HG02610 (cell line): Measurements from ENCODE around the gene ZNF174.

Experiments used
- ATAC-seq: cut with Tn5 transposase; IDR thresholded peaks from one replicate; pipeline ENCODE4 v1.9.1; 2021; ENCODE audit warnings: mild to moderate bottlenecking, moderate library complexity; ENCODE audit not compliant: unreplicated experiment

ZNF174 gene

DNA sequence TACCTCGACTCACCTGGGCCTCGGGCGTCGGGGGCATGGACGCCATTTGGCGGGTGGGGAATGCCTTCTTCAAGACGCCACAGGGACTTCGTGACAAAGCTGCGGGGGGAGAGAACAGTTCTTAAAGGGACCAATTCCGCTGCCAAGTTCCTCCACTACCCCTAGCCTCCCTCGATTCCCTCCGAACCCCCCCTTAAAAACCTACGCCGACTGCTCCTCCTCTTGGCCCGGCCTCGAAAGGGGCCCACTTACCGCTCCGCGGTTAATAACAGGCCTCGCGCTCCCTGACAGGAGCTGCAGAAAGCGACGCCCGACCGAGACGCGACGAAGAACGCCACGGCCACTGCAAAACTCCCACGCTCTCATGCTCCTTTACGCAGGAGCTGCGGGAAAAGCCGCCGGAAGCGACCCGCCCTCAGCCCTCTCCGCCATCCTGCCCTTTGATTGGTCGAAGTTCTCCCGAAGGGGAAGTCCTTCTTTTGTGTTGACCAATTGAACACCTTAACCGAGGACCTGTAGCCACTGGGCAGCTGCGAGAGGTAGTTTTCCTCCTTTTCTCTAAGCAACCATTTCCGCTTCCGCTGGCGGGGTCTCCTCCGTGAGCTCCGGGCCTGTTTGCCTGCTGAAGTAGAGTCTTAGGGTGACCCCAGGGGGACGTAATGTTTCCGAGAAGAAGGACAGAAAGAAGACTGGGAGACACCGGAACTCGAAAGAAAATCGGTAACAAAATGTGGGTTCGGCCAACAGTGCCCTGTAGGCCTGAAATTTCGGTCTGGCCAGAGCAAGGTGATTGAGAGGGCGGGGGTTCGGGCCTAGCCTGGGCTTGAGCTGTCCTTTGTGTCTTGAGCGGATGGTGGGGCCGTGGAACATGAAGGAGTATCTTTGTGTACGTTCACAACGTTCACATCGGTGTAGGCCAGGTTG is 42.4 kb downstream of the ZNF174 start, which contains the start of the genes NAA60 and ZNF597:
TSS of gene NAA60 (plus strand) at position 573 of the 924 bp plus-strand sequence. CDS start 32,548 bp downstream, outside the sequence.
TSS of gene ZNF597 (minus strand) at position 397 of the 924 bp plus-strand sequence. CDS start at position 46, 351 bp downstream.
- peak; percentile 92 for ATAC-seq

- ATAC-seq, result no peak
Observed at GRCh38 chr16:3444032-3444388, 43.0 kb downstream of the ZNF174 start.

DNA sequence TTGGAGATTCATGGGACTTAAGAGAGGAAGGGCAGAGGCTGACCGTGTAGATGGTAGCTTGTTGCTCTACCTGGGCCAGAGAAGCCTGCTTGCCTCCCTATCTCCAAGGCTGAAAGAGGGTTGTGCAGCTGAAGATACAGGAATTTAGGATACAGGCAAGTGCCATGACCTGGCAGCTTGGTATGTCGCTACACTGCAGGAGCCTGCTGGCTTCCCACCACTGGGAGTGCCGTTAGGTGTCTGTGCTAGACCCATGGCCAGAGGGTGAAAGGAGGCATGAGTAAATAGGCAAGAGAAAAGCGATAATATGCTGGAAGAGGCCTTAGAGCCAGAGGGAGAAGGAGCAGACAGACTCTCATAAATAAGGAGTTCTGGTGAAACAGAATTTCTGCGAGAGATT is 53.1 kb downstream of the ZNF174 start:
- ATAC-seq, result no peak

DNA sequence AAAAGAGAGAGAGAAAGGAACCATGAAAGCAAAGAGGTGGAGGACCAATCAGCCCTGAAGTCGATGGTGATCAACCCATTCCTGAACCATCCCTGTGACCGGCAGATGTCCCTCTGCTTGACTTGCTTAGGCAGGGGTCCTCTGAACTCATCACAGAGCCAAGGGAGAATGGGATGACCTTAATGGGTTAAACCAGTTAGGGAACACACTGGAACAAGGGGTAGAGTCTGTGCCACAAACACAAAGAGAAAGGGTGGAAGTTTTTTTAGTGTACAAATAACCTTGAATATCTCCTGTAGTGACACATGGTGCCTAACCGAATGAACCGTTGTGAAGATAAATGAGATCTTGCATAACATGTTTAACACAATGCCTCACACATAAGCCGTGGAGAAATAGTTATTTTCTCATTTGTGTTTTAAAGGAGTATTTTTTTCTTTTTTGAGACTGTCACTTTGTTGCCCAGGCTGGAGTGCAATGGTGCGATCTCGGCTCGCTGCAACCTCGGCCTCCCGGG is 53.7 kb downstream of the ZNF174 start:
- ATAC-seq, result no peak

- ATAC-seq, result peak; percentile 72
Observed at GRCh38 chr16:3457434-3458252, 56.6 kb downstream of the ZNF174 start.

DNA sequence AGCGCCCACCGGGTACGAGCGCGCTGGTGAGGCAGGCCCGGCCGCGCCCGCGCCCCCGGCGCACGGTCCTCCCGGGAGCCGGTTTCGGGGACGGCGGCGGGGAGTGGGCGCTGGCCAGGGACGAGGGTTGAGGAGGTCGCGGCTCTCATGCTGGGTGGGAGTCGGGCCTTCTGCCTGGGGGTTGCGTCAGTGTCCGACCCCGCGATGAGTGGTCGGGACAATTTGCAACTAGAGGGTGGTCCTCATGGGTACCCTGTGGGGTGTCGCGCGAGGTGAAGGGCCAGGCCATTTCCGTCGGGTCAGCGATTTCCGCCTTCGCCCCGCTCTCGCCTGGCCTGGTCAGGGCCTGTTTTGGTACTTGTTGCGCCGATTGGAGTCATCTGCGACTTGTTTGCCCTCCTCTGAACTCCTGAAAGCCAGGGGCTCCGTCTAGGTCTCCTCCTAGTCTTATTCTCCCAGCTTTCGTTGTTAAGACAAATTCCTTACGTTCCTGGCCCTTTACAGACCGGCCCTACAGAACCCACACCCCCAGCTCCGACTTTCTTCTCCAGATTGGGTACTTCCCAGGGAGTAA is 57.4 kb downstream of the ZNF174 start:
- ATAC-seq, result peak; percentile 8

GRCh38 chr16:3458852-3459361 is 57.9 kb downstream of the ZNF174 start:
- no peak for ATAC-seq
